H1 (cell line): ENCODE measurements around the gene ATP6V1F.

ENCODE experiments used
- CBX8 ChIP-seq: fragments of 300-800, 300-1000 bp; sonication (generic); IDR thresholded peaks from 2 replicates; pipeline ENCODE4 v1.7.1; 2016; ENCODE audit warnings: low read depth, low read length, borderline replicate concordance
- CEBPB ChIP-seq: IDR thresholded peaks from 2 replicates; pipeline ENCODE4 v1.6.1; 2012; ENCODE audit warnings: low read depth, low read length
- CHD7 ChIP-seq: fragments of 300-600 bp; sonication (generic); IDR thresholded peaks from 2 replicates; pipeline ENCODE4 v1.7.1; 2012; ENCODE audit warnings: low read length, moderate library complexity, mild to moderate bottlenecking, inconsistent platforms; ENCODE audit not compliant: insufficient replicate concordance
- CTCF ChIP-seq, 3 experiments: IDR thresholded peaks; 1 replicate in 2 of 3; 2 replicates in 1 of 3; pipeline versions ENCODE4 v1.5.1 to v1.6.1; 2011; ENCODE audit warnings: low read length in 3 of 3, mild to moderate bottlenecking in 3 of 3, inconsistent platforms in 2 of 3, low read depth in 1 of 3, moderate library complexity in 1 of 3; ENCODE audit not compliant: insufficient read depth in 1 of 3; ENCODE audit errors: control extremely low read depth in 1 of 3
- EP300 ChIP-seq, 2 experiments: IDR thresholded peaks; 1 replicate in 1 of 2; 2 replicates in 1 of 2; pipeline ENCODE4 v1.6.1; 2011 to 2012; ENCODE audit warnings: low read depth in 2 of 2, low read length in 2 of 2, mild to moderate bottlenecking in 2 of 2, borderline replicate concordance in 1 of 2, inconsistent platforms in 1 of 2, moderate library complexity in 1 of 2
- EZH2 ChIP-seq: fragments of 200-600 bp; sonication (generic); IDR thresholded peaks from 2 replicates; pipeline ENCODE4 v1.7.1; 2012; ENCODE audit warnings: low read depth, mild to moderate bottlenecking, moderate library complexity, low read length, inconsistent platforms; ENCODE audit not compliant: severe bottlenecking
- POLR2A ChIP-seq, 2 experiments: IDR thresholded peaks; 1 replicate in 1 of 2; 2 replicates in 1 of 2; pipeline ENCODE4 v1.6.1; 2011; ENCODE audit warnings: low read depth in 2 of 2, low read length in 2 of 2, mild to moderate bottlenecking in 2 of 2; ENCODE audit errors: control extremely low read depth in 1 of 2
- RXRA ChIP-seq: IDR thresholded peaks from 2 replicates; pipeline ENCODE4 v1.6.1; 2011; ENCODE audit warnings: low read depth, mild to moderate bottlenecking, low read length, moderate library complexity; ENCODE audit not compliant: insufficient read depth

- TF ChIP-seq CTCF (IDR thresholded peaks at IDR 0.05; ENCODE audit: control extremely low read depth in 1 of 3, insufficient read depth in 1 of 3, low read depth in 1 of 3, low read length in 3 of 3) (no peak), CBX8 (no peak), POLR2A (IDR thresholded peaks at IDR 0.05; ENCODE audit: control extremely low read depth in 1 of 2, low read depth in 2 of 2, low read length in 2 of 2) (no peak), EZH2 (no peak), EP300 (IDR thresholded peaks at IDR 0.05; ENCODE audit: borderline replicate concordance in 1 of 2, low read depth in 2 of 2, low read length in 2 of 2) (no peak), CHD7 (no peak), RXRA (no peak), CEBPB (no peak)
Observed at GRCh38 chr7:128865303-128865702, 2.6 kb downstream of the ATP6V1F start.
